Neural progenitor cell (in vitro differentiated cells): ENCODE measurements around the gene ZNF784.

ENCODE experiments used
- EZH2 ChIP-seq: fragments of 200-600 bp; sonication (generic); IDR thresholded peaks from 2 replicates; pipeline ENCODE4 v1.6.1; 2017; ENCODE audit warnings: antibody characterized with exemption, mild to moderate bottlenecking, moderate library complexity
- TF ChIP-seq, protein P1 (sequence below): fragments of 200-600 bp; sonication (generic); IDR thresholded peaks from 2 replicates; pipeline ENCODE4 v1.5.1; 2017; ENCODE audit warnings: antibody characterized with exemption, mild to moderate bottlenecking

GRCh38 chr19:55593096-55593772, 31.1 kb downstream of the ZNF784 start:
- TF ChIP-seq, protein P1, sequence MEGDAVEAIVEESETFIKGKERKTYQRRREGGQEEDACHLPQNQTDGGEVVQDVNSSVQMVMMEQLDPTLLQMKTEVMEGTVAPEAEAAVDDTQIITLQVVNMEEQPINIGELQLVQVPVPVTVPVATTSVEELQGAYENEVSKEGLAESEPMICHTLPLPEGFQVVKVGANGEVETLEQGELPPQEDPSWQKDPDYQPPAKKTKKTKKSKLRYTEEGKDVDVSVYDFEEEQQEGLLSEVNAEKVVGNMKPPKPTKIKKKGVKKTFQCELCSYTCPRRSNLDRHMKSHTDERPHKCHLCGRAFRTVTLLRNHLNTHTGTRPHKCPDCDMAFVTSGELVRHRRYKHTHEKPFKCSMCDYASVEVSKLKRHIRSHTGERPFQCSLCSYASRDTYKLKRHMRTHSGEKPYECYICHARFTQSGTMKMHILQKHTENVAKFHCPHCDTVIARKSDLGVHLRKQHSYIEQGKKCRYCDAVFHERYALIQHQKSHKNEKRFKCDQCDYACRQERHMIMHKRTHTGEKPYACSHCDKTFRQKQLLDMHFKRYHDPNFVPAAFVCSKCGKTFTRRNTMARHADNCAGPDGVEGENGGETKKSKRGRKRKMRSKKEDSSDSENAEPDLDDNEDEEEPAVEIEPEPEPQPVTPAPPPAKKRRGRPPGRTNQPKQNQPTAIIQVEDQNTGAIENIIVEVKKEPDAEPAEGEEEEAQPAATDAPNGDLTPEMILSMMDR: no peak
- TF ChIP-seq EZH2: no peak
